Endothelial cell of hepatic sinusoid (primary cell): ENCODE data around the gene TBC1D23.
"Not testable (repeated sequence)": the region's sequence is repeated elsewhere in the genome, so short reads cannot be mapped to it uniquely, and the experiment has no call there.

Source experiments
- in situ Hi-C: cut with HindIII; loops from 2 replicates; pipeline ENCODE4 v1.10.0; 2017; ENCODE audit warnings: low sequenced_read_pairs

TBC1D23 gene

DNA sequence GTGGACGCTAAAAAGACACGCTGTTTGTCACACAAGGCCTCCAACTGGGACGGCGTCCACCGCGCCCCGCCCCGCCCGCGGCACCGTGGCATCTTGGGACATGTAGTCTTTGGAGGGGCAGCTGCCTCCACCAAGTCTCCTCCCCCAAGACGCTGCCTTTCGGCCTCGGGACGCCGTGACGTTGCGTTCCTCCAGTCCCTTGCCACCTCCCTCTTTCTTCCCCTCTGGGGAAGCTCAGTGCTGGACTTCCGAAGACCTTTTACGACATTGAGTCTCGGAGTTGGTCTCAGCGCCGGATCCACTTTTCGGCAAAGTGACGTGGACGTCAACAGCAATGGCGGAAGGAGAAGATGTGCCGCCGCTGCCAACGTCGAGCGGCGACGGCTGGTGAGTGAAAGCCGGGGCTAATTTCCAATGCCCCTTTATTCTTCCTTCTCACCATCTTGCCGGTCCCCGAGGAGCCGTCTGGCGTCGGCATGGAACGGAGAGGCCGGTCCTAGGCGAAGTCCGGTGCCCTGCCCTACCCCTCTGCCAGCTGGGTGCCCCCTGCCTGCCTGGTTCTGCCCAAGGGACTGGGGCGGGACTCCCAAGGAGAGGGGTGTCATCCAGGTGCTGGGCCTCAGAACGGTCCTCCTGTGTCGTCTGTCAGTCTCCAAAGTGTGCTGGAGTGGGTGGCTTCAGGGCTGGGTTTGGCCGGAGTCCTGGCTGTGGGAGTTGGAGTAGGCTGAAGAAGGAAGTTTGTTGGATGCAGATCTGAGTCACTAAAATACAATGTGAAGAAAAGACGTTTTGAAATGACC is at the start of gene TBC1D23:
TSS of gene TBC1D23 (plus strand) at position 308 of the 800 bp plus-strand sequence. CDS start at position 335, 27 bp downstream.
- in situ Hi-C loops = loop anchor here (5.0 kb wide), 1 partner anchor 49 kb away; no protein-coding TSS in a partner anchor

GRCh38 chr3:100213891-100214573 is 46.8 kb upstream of the TBC1D23 start:
- in situ Hi-C loops = loop anchor here (5.0 to 10.0 kb wide), 2 partner anchors 48 to 49 kb away; partner anchors contain the start of gene TBC1D23

- in situ Hi-C loops = loop anchor here (5.0 to 10.0 kb wide), 2 partner anchors 48 to 50 kb away; partner anchors contain the start of gene TBC1D23
Measured at GRCh38 chr3:100214574-100214964, 46.2 kb upstream of the TBC1D23 start.

GRCh38 chr3:100216713-100217112 is 44.1 kb upstream of the TBC1D23 start:
- in situ Hi-C loops = loop anchor here (5.0 to 10.0 kb wide), 2 partner anchors 34 to 52 kb away; no protein-coding TSS in a partner anchor

- in situ Hi-C loops = no loop called here
Measured at GRCh38 chr3:100221159-100221558, 39.6 kb upstream of the TBC1D23 start.

GRCh38 chr3:100225193-100225592 is 35.6 kb upstream of the TBC1D23 start:
- in situ Hi-C loops = no loop called here

DNA sequence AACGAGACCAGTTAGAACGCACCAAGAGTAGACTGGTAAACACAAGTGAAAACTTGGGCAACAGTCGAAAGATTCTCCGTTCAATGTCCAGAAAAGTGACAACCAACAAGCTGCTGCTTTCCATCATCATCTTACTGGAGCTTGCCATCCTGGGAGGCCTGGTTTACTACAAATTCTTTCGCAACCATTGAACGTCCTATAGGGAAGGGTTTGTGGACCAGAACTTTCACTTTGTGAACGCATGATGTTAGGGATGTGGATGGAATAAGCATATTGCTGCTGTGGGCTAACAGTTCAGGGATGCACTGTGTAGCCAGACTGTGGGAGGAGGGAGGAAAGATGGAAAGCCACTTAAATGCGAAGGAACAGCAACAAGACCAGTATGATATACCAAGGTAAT is 34.9 kb upstream of the TBC1D23 start:
- in situ Hi-C loops = no loop called here

DNA sequence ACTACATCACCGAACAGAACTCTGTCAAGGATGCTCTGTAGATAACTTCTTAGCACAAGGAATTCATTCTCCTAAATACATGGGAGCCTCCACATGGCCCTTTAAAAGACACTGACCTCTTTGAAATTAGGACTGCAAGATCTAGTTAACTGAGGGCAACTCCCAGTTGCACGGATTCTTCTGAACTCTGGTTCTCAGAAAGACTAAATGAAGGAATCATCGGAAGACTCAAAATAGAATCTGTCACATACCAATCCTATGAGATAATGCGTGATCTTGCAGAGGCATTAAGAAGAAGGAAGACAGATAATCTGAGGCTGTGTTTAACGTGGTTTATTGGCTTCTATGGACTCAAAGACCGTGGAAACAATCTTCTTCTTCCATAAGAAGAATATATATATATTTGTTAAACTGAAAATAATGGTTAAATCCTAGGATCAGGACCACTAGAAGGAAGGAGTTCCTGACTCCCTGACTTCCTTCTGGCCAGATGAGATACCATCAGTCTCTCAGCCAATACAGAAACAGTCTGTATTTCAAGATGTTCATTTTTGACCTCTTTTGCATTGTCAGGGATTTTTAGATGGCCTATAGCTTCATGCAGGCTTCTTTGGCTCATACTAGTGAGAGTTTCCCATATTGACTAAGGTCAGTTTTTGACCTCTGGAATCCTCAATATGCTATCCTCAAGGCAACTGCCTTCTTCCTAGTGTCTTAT is 33.9 kb upstream of the TBC1D23 start:
- in situ Hi-C loops = no loop called here

- in situ Hi-C loops = no loop called here
Measured at GRCh38 chr3:100227511-100227921, 33.3 kb upstream of the TBC1D23 start.

DNA sequence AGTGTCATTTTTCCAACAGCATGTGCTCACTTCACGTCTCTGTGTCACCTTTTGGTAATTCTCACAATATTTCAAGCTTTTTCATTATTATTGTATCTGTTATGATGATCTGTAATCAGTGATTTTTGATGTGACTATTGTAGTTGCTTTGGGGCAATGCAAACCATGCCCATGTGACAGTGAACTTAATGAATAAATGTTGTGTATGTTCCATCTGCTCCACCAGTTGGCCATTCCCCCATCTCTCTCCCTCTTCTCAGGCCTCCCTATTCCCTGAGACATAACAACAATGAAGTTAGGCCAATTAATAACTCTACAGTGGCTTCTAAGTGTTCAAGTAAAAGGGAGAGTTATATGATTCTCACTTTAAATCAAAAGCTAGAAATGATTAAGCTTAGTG is 32.5 kb upstream of the TBC1D23 start:
- in situ Hi-C loops = no loop called here

DNA sequence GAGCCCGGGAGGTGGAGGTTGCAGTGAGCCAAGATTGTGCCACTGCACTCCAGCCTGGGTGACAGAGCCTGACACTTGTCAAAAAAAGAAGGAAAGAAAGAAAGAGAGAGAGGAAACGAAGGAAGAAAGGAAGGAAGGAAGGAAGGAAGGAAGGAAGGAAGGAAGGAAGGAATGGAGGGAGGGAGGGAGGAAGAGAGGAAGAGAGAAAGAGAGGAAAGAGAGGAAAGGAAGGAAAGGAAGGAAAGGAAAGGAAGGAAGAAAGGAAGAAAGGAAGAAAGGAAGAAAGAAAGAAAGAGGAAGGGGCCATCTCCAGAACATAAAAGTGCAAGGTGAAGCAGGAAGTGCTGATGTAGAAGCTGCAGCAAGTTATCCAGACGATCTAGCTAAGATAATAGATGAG is 31.6 kb upstream of the TBC1D23 start:
- in situ Hi-C loops = not testable (repeated sequence)

- in situ Hi-C loops = no loop called here
Measured at GRCh38 chr3:100230710-100231109, 30.1 kb upstream of the TBC1D23 start.

GRCh38 chr3:100231668-100232067 is 29.1 kb upstream of the TBC1D23 start:
- in situ Hi-C loops = no loop called here

DNA sequence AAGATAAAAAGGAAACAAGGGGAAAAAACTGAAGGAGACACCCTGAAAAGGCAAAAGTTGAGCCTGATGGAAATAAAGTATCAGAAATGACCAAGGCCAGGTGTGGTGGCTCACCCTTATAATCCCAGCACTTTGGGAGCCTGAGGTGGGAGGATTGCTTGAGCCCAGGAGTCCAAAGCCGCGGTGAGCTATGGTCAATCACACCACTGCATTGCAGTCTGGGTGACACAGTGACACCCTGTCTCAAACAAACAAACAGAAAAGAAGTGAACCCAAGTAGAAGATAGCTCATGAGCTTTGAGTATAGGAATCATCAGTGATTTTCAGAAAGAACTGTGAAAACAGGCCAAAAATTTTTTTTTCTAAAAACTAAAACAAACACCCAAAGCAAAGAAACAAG is 26.4 kb upstream of the TBC1D23 start:
- in situ Hi-C loops = no loop called here

DNA sequence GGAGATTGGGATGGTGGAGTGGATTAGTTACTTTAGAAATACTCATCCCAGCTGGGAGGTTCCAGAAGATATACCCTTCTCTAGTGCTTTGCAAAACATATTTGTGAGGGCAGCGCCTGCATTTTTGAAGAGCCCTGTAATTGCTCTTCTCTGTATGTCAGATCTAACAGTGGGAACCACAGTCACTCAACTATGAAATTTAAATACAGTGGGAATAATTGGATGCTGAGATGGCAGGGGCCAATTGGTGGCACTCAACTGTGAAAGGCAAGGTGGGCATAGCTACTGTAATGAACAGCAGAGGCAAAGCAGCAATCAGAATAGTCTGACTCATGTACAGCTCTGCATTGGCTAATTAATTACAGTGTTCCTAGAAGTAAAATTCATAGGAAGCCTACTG is 22.2 kb upstream of the TBC1D23 start:
- in situ Hi-C loops = no loop called here

GRCh38 chr3:100242471-100242870 is 18.3 kb upstream of the TBC1D23 start:
- in situ Hi-C loops = not testable (repeated sequence)

DNA sequence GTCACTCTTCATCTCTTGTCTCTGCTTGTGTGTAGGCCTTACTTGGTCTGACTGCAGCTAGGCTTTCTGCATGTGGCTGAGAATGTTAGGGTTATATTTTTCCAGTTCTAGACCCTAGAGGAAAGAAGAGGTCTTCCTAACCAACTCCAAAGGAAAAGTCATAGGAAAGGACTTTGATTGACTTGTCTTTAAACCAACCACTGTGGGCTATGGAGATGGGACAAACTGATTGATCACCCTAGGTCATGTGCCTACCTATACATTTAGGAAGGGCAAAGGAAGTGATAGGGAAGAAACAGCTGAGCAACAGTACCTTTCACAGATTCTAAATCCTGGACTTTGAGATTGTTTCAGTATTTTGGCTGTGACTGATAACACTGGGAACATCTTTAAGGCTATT is 16.5 kb upstream of the TBC1D23 start:
- in situ Hi-C loops = no loop called here

GRCh38 chr3:100245136-100245535 is 15.7 kb upstream of the TBC1D23 start:
- in situ Hi-C loops = no loop called here

- in situ Hi-C loops = no loop called here
Measured at GRCh38 chr3:100245927-100246326, 14.9 kb upstream of the TBC1D23 start.

DNA sequence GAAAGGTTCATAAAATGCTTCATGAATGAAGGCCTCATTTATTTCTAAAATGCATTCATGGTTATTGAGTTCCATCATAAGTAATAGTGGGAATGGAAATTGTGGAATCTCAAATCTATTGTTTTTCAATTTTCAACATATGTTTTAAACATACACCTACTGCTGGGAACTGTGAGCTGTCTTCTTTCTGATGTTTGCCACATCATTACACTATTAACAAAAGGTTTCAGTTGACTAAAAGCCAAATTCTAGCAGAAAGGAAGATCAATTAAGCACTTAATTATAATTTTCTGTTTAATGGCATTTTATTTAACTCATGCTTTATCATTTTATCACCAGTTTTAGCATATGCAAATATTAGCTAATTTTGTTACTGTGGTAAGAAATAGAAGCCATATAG is 13.8 kb upstream of the TBC1D23 start:
- in situ Hi-C loops = no loop called here

- in situ Hi-C loops = loop anchor here (10.0 kb wide), 1 partner anchor 197 kb away; no protein-coding TSS in a partner anchor
Measured at GRCh38 chr3:100252001-100252400, 8.8 kb upstream of the TBC1D23 start.
